ENCODE results near the gene GMDS. TPM values are rescaled to one million over a fixed set of nuclear protein-coding genes. Genes with fewer than 3 reads are reported as not detected.

GMDS gene
- total RNA-seq, 1 donor from 2014 or later, result 17.9 TPM

GRCh38 chr6:2008383-2008976, 236.9 kb downstream of the GMDS start:
- DNase-seq (ENCODE audit: low read depth), result no peak
- no peak for TF ChIP-seq CTCF (conservative IDR thresholded peaks at IDR 0.05; ENCODE audit: low read depth, low read length)
- no peak overlapping the region for H3K4me3 ChIP-seq (ENCODE audit: low read depth, low read length)

GRCh38 chr6:2007165-2007564, 238.2 kb downstream of the GMDS start:
- H3K4me3 ChIP-seq (ENCODE audit: low read depth, low read length), result no peak overlapping the region
- no peak for DNase-seq (ENCODE audit: low read depth)

GRCh38 chr6:2004888-2005287, 240.5 kb downstream of the GMDS start:
- H3K4me3 ChIP-seq (ENCODE audit: low read depth, low read length), result no peak overlapping the region
- no peak for TF ChIP-seq CTCF (conservative IDR thresholded peaks at IDR 0.05; ENCODE audit: low read depth, low read length)
- DNase-seq (ENCODE audit: low read depth), result no peak

More at GRCh38 chr6:2007165-2007564, 238.2 kb downstream of the GMDS start:
- TF ChIP-seq CTCF (conservative IDR thresholded peaks at IDR 0.05; ENCODE audit: low read depth, low read length), result no peak

GRCh38 chr6:2000962-2001361, 244.4 kb downstream of the GMDS start:
- H3K4me3 ChIP-seq (ENCODE audit: low read depth, low read length), result no peak overlapping the region
- no peak for TF ChIP-seq CTCF (conservative IDR thresholded peaks at IDR 0.05; ENCODE audit: low read depth, low read length)
- no peak for DNase-seq (ENCODE audit: low read depth)

- TF ChIP-seq CTCF (conservative IDR thresholded peaks at IDR 0.05; ENCODE audit: low read depth, low read length), result no peak
- no peak overlapping the region for H3K4me3 ChIP-seq (ENCODE audit: low read depth, low read length)
- DNase-seq (ENCODE audit: low read depth), result no peak
Measured at GRCh38 chr6:1997702-1998101, 247.7 kb downstream of the GMDS start.

GRCh38 chr6:1995636-1996035, 249.8 kb downstream of the GMDS start:
- no peak for DNase-seq (ENCODE audit: low read depth)
- H3K4me3 ChIP-seq (ENCODE audit: low read depth, low read length), result no peak overlapping the region
- TF ChIP-seq CTCF (conservative IDR thresholded peaks at IDR 0.05; ENCODE audit: low read depth, low read length), result no peak

- no peak overlapping the region for H3K4me3 ChIP-seq (ENCODE audit: low read depth, low read length)
- no peak for DNase-seq (ENCODE audit: low read depth)
- no peak for TF ChIP-seq CTCF (conservative IDR thresholded peaks at IDR 0.05; ENCODE audit: low read depth, low read length)
Measured at GRCh38 chr6:1993042-1993441, 252.4 kb downstream of the GMDS start.
